MM.1S (cell line): ENCODE data around the gene RGL2.
A peak's percentile ranks its signal among the peaks of the same experiment; 100 is the strongest.

Source experiments
- DNase-seq: peaks from one replicate; pipeline ENCODE4 v3.0.0-alpha.2; 2015
- H2AFZ ChIP-seq: fragments of 300-600 bp; sonication (generic); 2 replicates; pipeline ENCODE4 v1.6.0; 2016; ENCODE audit warnings: antibody characterized with exemption, low read length
- H3F3A ChIP-seq: fragments of 300-600 bp; sonication (generic); 2 replicates; pipeline ENCODE4 v1.6.1; 2016; ENCODE audit warnings: mild to moderate bottlenecking, antibody characterized with exemption, low read length, moderate library complexity, mixed read lengths; ENCODE audit not compliant: insufficient read depth
- H3K27ac ChIP-seq: fragments of 300-600 bp; sonication (generic); 2 replicates; pipeline ENCODE4 v1.5.1; 2016; ENCODE audit warnings: mild to moderate bottlenecking, low read length
- H3K27me3 ChIP-seq: fragments of 300-600 bp; sonication (generic); replicated peaks from 2 replicates; pipeline ENCODE4 v1.6.0; 2016; ENCODE audit warnings: low read length; ENCODE audit not compliant: insufficient read depth
- H3K36me3 ChIP-seq: fragments of 300-600 bp; sonication (generic); replicated peaks from 2 replicates; pipeline ENCODE4 v1.6.1; 2016; ENCODE audit warnings: mild to moderate bottlenecking, low read length, mixed read lengths; ENCODE audit not compliant: insufficient read depth
- H3K4me1 ChIP-seq: fragments of 300-600 bp; sonication (generic); 2 replicates; pipeline ENCODE4 v1.6.1; 2016; ENCODE audit warnings: low read length, mixed read lengths
- H3K4me2 ChIP-seq: fragments of 300-600 bp; sonication (generic); 2 replicates; pipeline ENCODE4 v1.6.0; 2016; ENCODE audit warnings: low read depth, low read length
- H3K4me3 ChIP-seq: fragments of 300-600 bp; sonication (generic); 2 replicates; pipeline ENCODE4 v1.5.1; 2016; ENCODE audit warnings: low read length, mixed read lengths
- H3K79me2 ChIP-seq: fragments of 300-600 bp; sonication (generic); 2 replicates; pipeline ENCODE4 v1.6.1; 2016; ENCODE audit warnings: mixed run types, low read length, mixed read lengths
- H3K9ac ChIP-seq: fragments of 300-600 bp; sonication (generic); 2 replicates; pipeline ENCODE4 v1.6.1; 2016; ENCODE audit warnings: low read length, mixed read lengths
- H3K9me2 ChIP-seq: fragments of 300-600 bp; sonication (generic); replicated peaks from 2 replicates; pipeline ENCODE4 v1.6.1; 2016; ENCODE audit warnings: mild to moderate bottlenecking, low read length, mixed read lengths; ENCODE audit not compliant: insufficient read depth
- H3K9me3 ChIP-seq: fragments of 300-600 bp; sonication (generic); replicated peaks from 2 replicates; pipeline ENCODE4 v1.6.1; 2016; ENCODE audit warnings: mild to moderate bottlenecking, low read length, mixed read lengths; ENCODE audit not compliant: insufficient read depth
- H4K20me1 ChIP-seq: fragments of 300-600 bp; sonication (generic); 2 replicates; pipeline ENCODE4 v1.6.1; 2016; ENCODE audit warnings: mild to moderate bottlenecking, low read length, moderate library complexity, mixed read lengths; ENCODE audit not compliant: insufficient read depth
- CTCF ChIP-seq: fragments of 300-600 bp; sonication (generic); IDR thresholded peaks from 2 replicates; pipeline ENCODE4 v1.5.1; 2016; ENCODE audit warnings: antibody characterized with exemption, low read length, mixed read lengths
- EZH2 ChIP-seq: fragments of 300-600 bp; sonication (generic); optimal IDR thresholded peaks from 2 replicates; pipeline ENCODE3; 2017; ENCODE audit warnings: low read depth, mild to moderate bottlenecking, antibody characterized with exemption, low read length, mixed read lengths
- EZH2phosphoT487 ChIP-seq: fragments of 300-600 bp; sonication (generic); IDR thresholded peaks from 2 replicates; pipeline ENCODE4 v1.6.1; 2018; ENCODE audit warnings: antibody characterized with exemption, low read length

RGL2 gene

GRCh38 chr6:33317419-33317668 is 18.6 kb upstream of the RGL2 start:
- H3K4me2 ChIP-seq: peak overlapping the region; percentile 39; the same call in 1 of the 2 replicates
- no peak for TF ChIP-seq EZH2
- TF ChIP-seq CTCF: no peak
- TF ChIP-seq EZH2phosphoT487: no peak
- H3K9me2 ChIP-seq: no peaks in the 10 kb centered on the region
- no peak for DNase-seq
- peak overlapping the region; percentile 33; the same call in 1 of the 2 replicates for H3K4me3 ChIP-seq
- H3F3A ChIP-seq: peaks cover 45% of the 10 kb centered on the region
- no peak overlapping the region; the same call in 1 of the 2 replicates for H3K27ac ChIP-seq
- H2AFZ ChIP-seq: no peak overlapping the region
- H3K79me2 ChIP-seq: peaks cover 81% of the 10 kb centered on the region
- no peaks in the 10 kb centered on the region for H4K20me1 ChIP-seq
- H3K9ac ChIP-seq: peak overlapping the region; percentile 49; the same call in 1 of the 2 replicates
- no peaks in the 10 kb centered on the region for H3K27me3 ChIP-seq
- peaks cover 46% of the 10 kb centered on the region for H3K4me1 ChIP-seq
- peaks cover 9% of the 10 kb centered on the region for H3K36me3 ChIP-seq
- no peaks in the 10 kb centered on the region for H3K9me3 ChIP-seq

- no peak for DNase-seq
- Histone ChIP-seq H3K27me3 (no peaks in the 10 kb centered on the region), H3K27ac (no peak overlapping the region; the same call in 1 of the 2 replicates), H3K4me1 (peaks cover 45% of the 10 kb centered on the region), H3K79me2 (peaks cover 81% of the 10 kb centered on the region), H2AFZ (no peak overlapping the region), H3K9ac (no peak overlapping the region), H3K4me3 (peak overlapping the region; percentile 33; the same call in 1 of the 2 replicates), H3F3A (peaks cover 50% of the 10 kb centered on the region), H3K4me2 (peak overlapping the region; percentile 39; the same call in 1 of the 2 replicates), H4K20me1 (0 out of 2 replicates have a peak, but pooled peaks cover 5% of the 10 kb centered on the region), H3K9me3 (no peaks in the 10 kb centered on the region), H3K36me3 (peaks cover 9% of the 10 kb centered on the region), H3K9me2 (no peaks in the 10 kb centered on the region)
- no peak for TF ChIP-seq EZH2
- no peak for TF ChIP-seq EZH2phosphoT487
- no peak for TF ChIP-seq CTCF
Measured at GRCh38 chr6:33316603-33317418, 18.1 kb upstream of the RGL2 start.

GRCh38 chr6:33315793-33316602 is 17.3 kb upstream of the RGL2 start:
- Histone ChIP-seq H4K20me1 (0 out of 2 replicates have a peak, but pooled peaks cover 7% of the 10 kb centered on the region), H3K4me1 (peaks cover 43% of the 10 kb centered on the region), H2AFZ (no peak overlapping the region), H3K36me3 (peaks cover 9% of the 10 kb centered on the region), H3K9ac (no peak overlapping the region), H3K27me3 (no peaks in the 10 kb centered on the region), H3K9me3 (no peaks in the 10 kb centered on the region), H3K4me2 (0 out of 2 replicates have a peak overlapping the region, but pooled peaks have one; percentile 80), H3K79me2 (peaks cover 81% of the 10 kb centered on the region), H3K9me2 (no peaks in the 10 kb centered on the region), H3F3A (peaks cover 50% of the 10 kb centered on the region), H3K27ac (no peak overlapping the region), H3K4me3 (no peak overlapping the region)
- TF ChIP-seq EZH2phosphoT487 (no peak), EZH2 (no peak), CTCF (no peak)
- no peak for DNase-seq
